Neural cell (in vitro differentiated cells): ENCODE data around the gene HSPA5. TPM values are rescaled to one million over a fixed set of nuclear protein-coding genes. Genes with fewer than 3 reads are reported as not detected.

ENCODE experiments used
- H2AFZ ChIP-seq: fragments of 200-600, 300-800 bp; sonication (generic), shearing (Covaris generic); 2 replicates; pipeline ENCODE4 v1.6.0; 2014; ENCODE audit warnings: low read depth, mild to moderate bottlenecking, antibody characterized with exemption, low read length, moderate library complexity
- H3F3A ChIP-seq: fragments of 200-600 bp; shearing (Covaris generic); 2 replicates; pipeline ENCODE4 v1.6.1; 2016; ENCODE audit warnings: mild to moderate bottlenecking, moderate library complexity, mixed read lengths, antibody characterized with exemption, low read length; ENCODE audit not compliant: insufficient read depth, poor library complexity, severe bottlenecking
- H3K27ac ChIP-seq: fragments of 200-600, 300-800 bp; sonication (generic), shearing (Covaris generic); 2 replicates; pipeline ENCODE4 v1.5.1; 2014; ENCODE audit warnings: mild to moderate bottlenecking, low read length, moderate library complexity
- H3K27me3 ChIP-seq: fragments of 300-800, 200-600 bp; sonication (generic), shearing (Covaris generic); 2 replicates; pipeline ENCODE4 v1.6.0; 2014; ENCODE audit warnings: mild to moderate bottlenecking, low read depth, low read length, moderate library complexity; ENCODE audit not compliant: insufficient read depth
- H3K36me3 ChIP-seq: fragments of 300-800, 200-600 bp; sonication (generic), shearing (Covaris generic); 2 replicates; pipeline ENCODE4 v1.5.1; 2014; ENCODE audit warnings: mild to moderate bottlenecking, antibody characterized with exemption, low read length, moderate library complexity; ENCODE audit not compliant: insufficient read depth
- H3K4me2 ChIP-seq: fragments of 300-800, 200-600 bp; sonication (generic), shearing (Covaris generic); 2 replicates; pipeline ENCODE4 v1.6.0; 2014; ENCODE audit warnings: mild to moderate bottlenecking, low read length
- H3K4me3 ChIP-seq: fragments of 300-800, 200-600 bp; sonication (generic), shearing (Covaris generic); 2 replicates; pipeline ENCODE4 v1.5.1; 2014; ENCODE audit warnings: mild to moderate bottlenecking, low read length, moderate library complexity
- H3K79me2 ChIP-seq: fragments of 200-600 bp; shearing (Covaris generic); replicated peaks from 2 replicates; pipeline ENCODE4 v1.6.0; 2014; ENCODE audit warnings: mild to moderate bottlenecking, low read length, moderate library complexity; ENCODE audit not compliant: insufficient read depth
- H3K9ac ChIP-seq: fragments of 300-800, 200-600 bp; sonication (generic), shearing (Covaris generic); 2 replicates; pipeline ENCODE4 v1.6.1; 2016; ENCODE audit warnings: mild to moderate bottlenecking, low read length, mixed read lengths
- H3K9me2 ChIP-seq: fragments of 200-600 bp; shearing (Covaris generic); 2 replicates; pipeline ENCODE4 v1.6.1; 2016; ENCODE audit warnings: mild to moderate bottlenecking, low read length, mixed read lengths; ENCODE audit not compliant: insufficient read depth
- H3K9me3 ChIP-seq: fragments of 200-600, 300-800 bp; sonication (generic), shearing (Covaris generic); 2 replicates; pipeline ENCODE4 v1.6.1; 2016; ENCODE audit warnings: mild to moderate bottlenecking, mixed run types, low read length, moderate library complexity, mixed read lengths
- H4K20me1 ChIP-seq: fragments of 200-600 bp; shearing (Covaris generic); 2 replicates; pipeline ENCODE4 v1.6.1; 2016; ENCODE audit warnings: mild to moderate bottlenecking, mixed run types; ENCODE audit not compliant: insufficient read depth
- CTCF ChIP-seq: fragments of 450-650 bp; IDR thresholded peaks from 2 replicates; pipeline ENCODE4 v1.5.1; 2014; ENCODE audit warnings: antibody characterized with exemption, mild to moderate bottlenecking, moderate library complexity; ENCODE audit not compliant: poor library complexity, severe bottlenecking
- EP300 ChIP-seq: fragments of 450-650 bp; conservative IDR thresholded peaks from 2 replicates; pipeline ENCODE4 v1.6.1; 2014; ENCODE audit warnings: antibody characterized with exemption, mild to moderate bottlenecking, moderate library complexity; ENCODE audit not compliant: poor library complexity, severe bottlenecking
- EZH2 ChIP-seq: fragments of 200-600, 300-800 bp; shearing (Covaris generic), sonication (generic); IDR thresholded peaks from 2 replicates; pipeline ENCODE4 v1.6.1; 2014; ENCODE audit warnings: antibody characterized with exemption, low read length, borderline replicate concordance, mild to moderate bottlenecking; ENCODE audit not compliant: insufficient read depth, poor library complexity, severe bottlenecking
- MXI1 ChIP-seq: fragments of 450-650 bp; conservative IDR thresholded peaks from 2 replicates; pipeline ENCODE4 v1.6.1; 2014; ENCODE audit warnings: antibody characterized with exemption, mild to moderate bottlenecking; ENCODE audit not compliant: poor library complexity, severe bottlenecking
- POLR2AphosphoS5 ChIP-seq: IDR thresholded peaks from 2 replicates; pipeline ENCODE4 v1.6.1; 2012
- RAD21 ChIP-seq: fragments of 450-650 bp; conservative IDR thresholded peaks from 2 replicates; pipeline ENCODE4 v1.6.1; 2014; ENCODE audit warnings: antibody characterized with exemption, mild to moderate bottlenecking, moderate library complexity
- REST ChIP-seq: IDR thresholded peaks from 2 replicates; pipeline ENCODE4 v1.6.1; 2012; ENCODE audit warnings: borderline replicate concordance
- SMC3 ChIP-seq: fragments of 450-650 bp; conservative IDR thresholded peaks from 2 replicates; pipeline ENCODE4 v1.6.1; 2014; ENCODE audit warnings: antibody characterized with exemption, mild to moderate bottlenecking, moderate library complexity; ENCODE audit not compliant: poor library complexity
- TAF1 ChIP-seq: IDR thresholded peaks from 2 replicates; pipeline ENCODE4 v1.6.1; 2012; ENCODE audit warnings: low read depth
- polyA plus RNA-seq: library from polyadenylated mRNA; depleted of rRNA; stranded (reverse); fragments of >200 nt; gene quantifications from 2 replicates; pipeline ENCODE4 v1.2.3, GENCODE V29; 2014

The HSPA5 gene
- polyA plus RNA-seq, 1 donor from 2014 or later = 17.6 TPM

DNA sequence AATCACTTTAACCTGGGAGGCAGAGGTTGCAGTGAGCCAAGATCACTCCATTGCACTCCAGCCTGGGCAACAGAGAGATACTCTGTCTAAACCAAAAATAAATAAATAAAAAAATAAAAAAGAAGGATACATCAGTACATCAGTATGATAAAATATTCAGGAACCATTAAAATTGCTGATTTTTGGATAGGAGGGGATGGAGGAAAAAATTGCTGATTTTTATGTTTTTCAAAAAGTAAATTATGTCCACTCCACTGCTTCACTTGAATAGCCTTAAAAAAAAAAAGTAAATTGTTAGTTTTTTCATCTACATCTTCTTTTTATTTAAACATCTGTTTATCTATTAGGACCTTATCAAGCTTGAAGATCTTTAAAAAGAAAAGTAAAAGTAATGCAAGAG is 13.1 kb upstream of the HSPA5 start:
- Histone ChIP-seq H3K79me2 (no peaks in the 10 kb centered on the region), H3K9me2 (no peaks in the 10 kb centered on the region), H3K27me3 (no peaks in the 10 kb centered on the region), H2AFZ (no peak overlapping the region), H3K27ac (no peak overlapping the region), H4K20me1 (no peaks in the 10 kb centered on the region), H3K4me2 (no peak overlapping the region), H3F3A (no peaks in the 10 kb centered on the region), H3K9me3 (no peaks in the 10 kb centered on the region), H3K4me3 (no peak overlapping the region), H3K36me3 (no peaks in the 10 kb centered on the region), H3K9ac (no peak overlapping the region)
- TF ChIP-seq MXI1 (no peak), SMC3 (no peak), EZH2 (no peak), EP300 (no peak), CTCF (no peak), POLR2AphosphoS5 (no peak), REST (no peak), RAD21 (no peak), TAF1 (no peak)

GRCh38 chr9:125246261-125246667 is 5.1 kb upstream of the HSPA5 start:
- H3K79me2 ChIP-seq = no peaks in the 10 kb centered on the region
- H4K20me1 ChIP-seq = no peaks in the 10 kb centered on the region
- no peak overlapping the region for H3K9ac ChIP-seq
- no peak overlapping the region for H3K4me3 ChIP-seq
- no peaks in the 10 kb centered on the region for H3K9me3 ChIP-seq
- TF ChIP-seq CTCF (no peak), MXI1 (no peak), EP300 (no peak), RAD21 (no peak), TAF1 (no peak), REST (no peak)
- H2AFZ ChIP-seq = no peak overlapping the region
- H3K27me3 ChIP-seq = no peaks in the 10 kb centered on the region
- no peaks in the 10 kb centered on the region for H3K36me3 ChIP-seq
- no peak overlapping the region for H3K27ac ChIP-seq
- no peak overlapping the region for H3K4me2 ChIP-seq
- no peaks in the 10 kb centered on the region for H3K9me2 ChIP-seq
- H3F3A ChIP-seq = no peaks in the 10 kb centered on the region
